ENCODE results near the gene APOL1.
"Not testable (repeated sequence)": the region's sequence is repeated elsewhere in the genome, so short reads cannot be mapped to it uniquely, and the experiment has no call there.

Gene APOL1

GRCh38 chr22:36244522-36245391 lies 8.2 kb upstream of the APOL1 start:
- DNase-seq (ENCODE audit: low read depth in 2 of 2, low spot score in 1 of 2), result no peak

- DNase-seq (ENCODE audit: low read depth in 2 of 2, low spot score in 1 of 2), result no peak
These were observed 7.1 kb upstream of the APOL1 start for GRCh38 chr22:36245805-36246356.

- DNase-seq (ENCODE audit: low read depth in 2 of 2, low spot score in 1 of 2), result no peak
These were observed 6.2 kb upstream of the APOL1 start for GRCh38 chr22:36246718-36247117.

GRCh38 chr22:36247955-36248354 lies 5.0 kb upstream of the APOL1 start:
- DNase-seq (ENCODE audit: low read depth in 2 of 2, low spot score in 1 of 2), result no peak

GRCh38 chr22:36249160-36249559 lies 3.8 kb upstream of the APOL1 start:
- no peak for DNase-seq (ENCODE audit: low read depth in 2 of 2, low spot score in 1 of 2)

DNA sequence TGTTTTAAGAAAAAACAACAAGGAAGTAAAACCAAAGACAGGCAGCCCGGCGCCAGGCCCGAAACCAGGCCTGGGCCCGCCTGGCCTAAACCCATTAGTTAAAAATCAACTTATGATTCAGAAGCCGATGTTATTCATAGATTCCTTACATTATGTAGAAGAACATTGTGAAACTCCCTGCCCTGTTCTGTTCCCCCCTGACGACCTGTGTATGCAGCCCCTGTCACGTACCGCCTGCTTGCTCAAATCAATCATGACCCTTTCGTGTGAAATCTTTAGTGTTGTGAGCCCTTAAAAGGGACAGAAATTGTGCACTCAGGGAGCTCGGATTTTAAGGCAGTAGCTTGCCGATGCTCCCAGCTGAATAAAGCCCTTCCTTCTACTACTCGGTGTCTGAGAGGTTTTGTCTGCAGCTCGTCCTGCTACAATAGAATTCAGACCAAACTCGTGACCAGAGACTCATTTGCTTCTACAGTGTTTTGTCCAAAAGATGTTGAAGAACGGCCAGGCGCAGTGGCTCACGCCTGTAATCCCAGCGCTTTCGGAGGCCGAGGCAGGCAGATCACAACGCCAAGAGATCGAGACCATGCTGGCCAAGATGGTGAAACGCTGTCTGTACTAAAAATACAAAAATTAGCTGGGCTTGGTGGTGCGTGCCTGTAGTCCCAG lies 2.5 kb upstream of the APOL1 start:
- DNase-seq (ENCODE audit: low read depth in 2 of 2, low spot score in 1 of 2), result not testable (repeated sequence)

- DNase-seq (ENCODE audit: low read depth in 2 of 2, low spot score in 1 of 2), result not testable (repeated sequence)
These were observed 839 bp upstream of the APOL1 start for GRCh38 chr22:36251979-36252608.

DNA sequence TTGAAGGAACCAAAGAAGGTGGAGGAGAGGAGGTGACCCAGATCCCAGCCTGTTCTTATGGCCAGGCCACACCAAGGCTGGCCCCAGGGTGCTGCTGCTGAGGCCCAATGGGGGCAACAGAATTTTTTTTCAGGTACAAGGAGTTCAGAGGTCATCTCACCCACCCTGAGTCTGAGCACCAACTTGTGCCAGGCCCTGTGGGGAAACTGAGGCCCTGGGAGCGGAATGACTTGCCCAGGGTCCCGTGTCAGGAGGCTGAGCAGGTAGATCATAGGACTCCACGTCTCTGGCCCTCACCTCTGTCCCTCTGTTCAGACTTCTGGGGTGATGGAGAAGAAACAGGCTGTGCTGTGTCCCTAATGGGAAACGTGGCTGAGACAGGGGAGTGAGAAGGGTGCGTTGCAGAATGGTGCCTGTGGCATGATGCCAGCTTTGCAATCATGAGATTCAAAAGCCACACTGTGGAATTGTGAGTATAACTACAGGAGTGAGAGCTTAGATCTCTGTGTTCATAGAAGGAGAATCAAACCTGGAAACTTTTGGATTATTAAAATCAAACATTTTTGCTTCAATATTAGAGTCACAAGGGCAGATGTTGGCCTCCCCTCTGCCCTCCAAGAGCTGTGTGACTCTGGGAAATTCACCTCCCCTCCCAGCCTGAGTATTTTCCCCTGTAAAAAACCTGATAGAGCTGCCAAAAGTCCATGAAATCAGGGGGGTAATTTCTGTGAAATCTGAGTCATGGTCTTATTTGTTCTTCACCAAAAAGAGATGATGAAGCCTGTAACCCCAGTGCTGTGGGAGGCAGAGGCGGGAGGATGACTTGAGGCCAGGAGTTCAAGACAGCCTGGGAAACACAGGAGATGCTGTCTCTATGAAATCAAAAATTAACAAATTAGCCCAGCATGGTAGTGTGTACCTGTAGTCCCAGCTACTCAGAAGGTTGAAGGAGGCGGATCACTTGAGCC lies 874 bp downstream of the APOL1 start:
- DNase-seq (ENCODE audit: low read depth in 2 of 2, low spot score in 1 of 2), result no peak

DNA sequence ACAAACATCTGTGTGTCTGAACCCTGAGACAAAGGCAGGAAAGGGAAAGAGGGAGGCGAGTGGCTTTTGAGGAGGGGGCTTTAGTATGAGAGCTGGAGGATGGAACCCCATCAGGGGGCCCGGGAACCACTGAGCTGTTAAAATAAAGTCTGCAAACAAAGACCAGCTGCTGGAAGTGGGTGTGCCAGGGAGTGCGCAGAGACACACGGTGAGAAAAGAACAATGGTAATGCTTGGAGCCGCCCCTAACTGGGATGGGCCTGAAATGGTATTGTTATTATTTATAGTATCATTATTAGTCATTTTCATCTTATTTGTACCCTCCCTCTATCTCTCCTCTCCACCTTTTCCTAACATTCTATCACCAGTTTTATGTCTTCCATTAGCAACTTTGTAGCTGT lies 2.6 kb downstream of the APOL1 start:
- DNase-seq (ENCODE audit: low read depth in 2 of 2, low spot score in 1 of 2), result not testable (repeated sequence)

DNA sequence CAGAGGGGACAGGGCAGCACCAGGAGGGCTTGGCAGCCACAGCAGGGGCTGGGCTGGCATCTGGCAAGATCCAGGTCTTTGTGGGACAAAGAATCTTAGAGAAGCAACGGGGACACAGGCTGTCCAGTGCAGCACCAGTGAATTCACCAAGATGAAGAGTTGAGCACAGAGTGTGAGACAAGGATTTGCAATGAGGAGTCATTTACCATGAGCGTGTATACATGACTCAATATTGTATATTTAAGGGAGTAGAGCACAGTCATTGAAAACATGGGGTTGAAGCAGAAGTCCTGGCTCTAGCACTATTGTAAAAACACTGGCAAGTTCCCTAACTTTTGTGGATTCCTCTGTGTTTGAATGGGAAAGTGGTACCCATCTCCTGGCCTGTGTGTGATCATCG lies 3.5 kb downstream of the APOL1 start:
- DNase-seq (ENCODE audit: low read depth in 2 of 2, low spot score in 1 of 2), result no peak

GRCh38 chr22:36257308-36257707 lies 4.4 kb downstream of the APOL1 start:
- DNase-seq (ENCODE audit: low read depth in 2 of 2, low spot score in 1 of 2), result no peak

- no peak for DNase-seq (ENCODE audit: low read depth in 2 of 2, low spot score in 1 of 2)
These were observed 5.2 kb downstream of the APOL1 start for GRCh38 chr22:36257948-36258670.

GRCh38 chr22:36258701-36259614 lies 6.0 kb downstream of the APOL1 start:
- DNase-seq (ENCODE audit: low read depth in 2 of 2, low spot score in 1 of 2), result no peak

DNA sequence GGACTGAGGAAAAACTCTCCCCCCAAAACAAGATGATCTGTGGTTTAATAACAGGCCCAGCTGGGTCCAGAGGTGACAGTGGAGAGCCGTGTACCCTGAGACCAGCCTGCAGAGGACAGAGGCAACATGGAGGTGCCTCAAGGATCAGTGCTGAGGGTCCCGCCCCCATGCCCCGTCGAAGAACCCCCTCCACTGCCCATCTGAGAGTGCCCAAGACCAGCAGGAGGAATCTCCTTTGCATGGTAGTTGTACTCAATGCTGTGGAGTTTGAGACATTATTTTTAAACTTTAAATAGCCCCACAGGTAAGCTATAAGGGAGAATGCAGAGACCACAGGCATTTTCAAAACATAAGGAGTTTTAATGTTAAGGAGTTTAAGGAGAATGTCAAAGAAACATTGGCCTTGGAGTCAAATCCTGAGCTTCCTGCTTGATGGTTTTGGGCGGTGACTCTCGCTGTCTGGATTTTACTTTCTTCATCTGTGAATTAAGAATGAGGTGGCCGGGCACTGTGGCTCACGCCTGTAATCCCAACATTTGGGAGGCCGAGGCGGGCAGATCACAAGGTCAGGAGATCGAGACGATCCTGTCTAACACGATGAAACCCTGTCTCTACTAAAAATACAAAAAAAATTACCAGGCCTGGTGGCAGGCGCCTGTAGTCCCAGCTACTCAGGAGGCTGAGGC lies 6.8 kb downstream of the APOL1 start:
- DNase-seq (ENCODE audit: low read depth in 2 of 2, low spot score in 1 of 2), result no peak

DNA sequence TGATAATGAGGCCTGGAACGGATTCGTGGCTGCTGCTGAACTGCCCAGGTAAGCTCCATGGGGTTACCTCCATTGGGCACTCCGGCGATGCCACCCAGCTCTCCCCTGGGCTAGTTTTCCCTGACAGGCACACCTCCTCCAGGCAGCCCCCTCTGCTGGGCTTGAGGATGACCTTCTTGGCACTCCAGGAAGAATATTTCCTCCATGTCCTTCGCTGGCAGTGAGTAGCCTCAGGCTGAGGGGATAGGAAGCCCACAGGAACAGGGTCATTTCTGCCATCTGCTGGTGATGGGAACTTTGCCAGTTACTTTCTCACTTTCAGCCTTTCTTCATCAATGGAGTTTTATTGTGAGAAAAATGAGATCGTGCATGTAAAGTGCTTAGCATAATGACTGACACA lies 8.7 kb downstream of the APOL1 start:
- not testable (repeated sequence) for DNase-seq (ENCODE audit: low read depth in 2 of 2, low spot score in 1 of 2)

- not testable (repeated sequence) for DNase-seq (ENCODE audit: low read depth in 2 of 2, low spot score in 1 of 2)
These were observed 9.4 kb downstream of the APOL1 start for GRCh38 chr22:36262307-36262706.

DNA sequence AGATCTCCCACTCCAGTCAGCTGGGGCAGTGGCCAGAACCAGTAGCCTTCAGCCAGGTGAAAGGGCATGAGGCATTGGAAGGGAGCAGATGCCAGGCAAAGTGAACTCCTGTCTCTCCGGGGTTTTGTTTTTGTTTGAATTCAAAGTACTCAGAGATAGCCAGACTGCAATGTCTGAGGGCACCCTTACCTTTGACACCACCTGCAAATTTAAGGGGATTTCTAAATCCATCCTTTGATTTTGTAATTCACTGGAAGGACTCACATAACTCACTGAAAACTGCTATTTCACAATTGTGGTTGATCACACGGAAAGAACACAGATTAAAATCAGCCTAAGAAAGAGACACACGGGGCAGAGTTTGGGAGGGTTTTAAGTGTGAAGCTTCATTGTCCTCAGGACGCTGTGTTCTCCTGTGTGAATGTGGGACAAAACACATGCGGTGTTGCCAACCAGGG lies 10.3 kb downstream of the APOL1 start:
- not testable (repeated sequence) for DNase-seq (ENCODE audit: low read depth in 2 of 2, low spot score in 1 of 2)

Data from stimulated activated CD8-positive, alpha-beta memory T cell treated with anti-CD3 and anti-CD28 coated beads, Interleukin-4, amount 100 ng/mL, for 1 hour (primary cell).